GM12878 (cell line): ENCODE measurements around the gene GPI. TPM values are rescaled to one million over a fixed set of nuclear protein-coding genes. Genes with fewer than 3 reads are reported as not detected.

ENCODE experiments used
- ATAC-seq: fragments of 200-7000 bp; cut with Tn5 transposase; 3 replicates; pipeline ENCODE4 v1.9.1; 2020; ENCODE audit warnings: mild to moderate bottlenecking, moderate library complexity
- BruUV-seq: library from RNA; stranded (reverse); fragments of 400-500 nt; replicated peaks from 2 replicates; lab custom pipeline; 2021; lab: Mats Ljungman, UMichigan
- CTCF ChIA-PET: fragments of 300-600 bp; sonication (Branson Sonifier 250); formaldehyde crosslinking; extraction: SDS; loops from one replicate; lab custom pipeline; 2021; ENCODE audit warnings: inconsistent platforms; lab: Yijun Ruan, JAX
- POLR2A ChIA-PET: fragments of 350-600 bp; formaldehyde crosslinking; extraction: SDS; loops from one replicate; lab custom pipeline; 2021; ENCODE audit warnings: inconsistent platforms; lab: Charles Lee
- RAD21 ChIA-PET: fragments of 300-600 bp; sonication (Branson Sonifier 250); formaldehyde crosslinking; loops from one replicate; lab custom pipeline; 2023; ENCODE audit warnings: antibody characterized with exemption; ENCODE audit not compliant: unreplicated experiment; lab: Charles Lee
- SMC1A ChIA-PET: fragments of 300-600 bp; sonication (Branson Sonifier 250); formaldehyde crosslinking; loops from one replicate; lab custom pipeline; 2023; ENCODE audit not compliant: unreplicated experiment, uncharacterized antibody; lab: Charles Lee
- DNase-seq: peaks from one replicate; pipeline ENCODE4 v3.0.0-alpha.2; 2011; ENCODE audit warnings: low read depth, low spot score
- FAIRE-seq: peaks from 3 replicates; lab custom pipeline; 2011; peaks lifted over from hg19 to GRCh38; lab: Jason Lieb, UNC
- H2AFZ ChIP-seq: 2 replicates; pipeline ENCODE4 v1.6.0; 2011; ENCODE audit warnings: low read depth, low read length, control low read depth; ENCODE audit not compliant: control insufficient read depth
- H3K27ac ChIP-seq: 2 replicates; pipeline ENCODE4 v1.5.1; 2011; ENCODE audit warnings: control low read depth; ENCODE audit not compliant: control insufficient read depth, insufficient read depth
- H3K27me3 ChIP-seq, 2 experiments: replicated peaks in 1 of 2; 2 replicates each; pipeline versions ENCODE4 v1.6.0 to v1.6.1; 2011; ENCODE audit warnings: low read length in 1 of 2; ENCODE audit not compliant: control insufficient read depth in 2 of 2, insufficient read depth in 2 of 2
- H3K36me3 ChIP-seq, 2 experiments: 2 replicates each; pipeline ENCODE4 v1.5.1; 2011; ENCODE audit warnings: low read length in 1 of 2; ENCODE audit not compliant: control insufficient read depth in 2 of 2, insufficient read depth in 2 of 2
- H3K4me1 ChIP-seq: 2 replicates; pipeline ENCODE4 v1.6.1; 2011; ENCODE audit warnings: mild to moderate bottlenecking, low read length, moderate library complexity, mixed read lengths; ENCODE audit not compliant: control insufficient read depth, insufficient read depth
- H3K4me2 ChIP-seq: 2 replicates; pipeline ENCODE4 v1.6.0; 2011; ENCODE audit warnings: control low read depth; ENCODE audit not compliant: control insufficient read depth, insufficient read depth
- H3K4me3 ChIP-seq: fragments of 200-600 bp; sonication (generic); 2 replicates; pipeline ENCODE4 v1.5.1; 2016
- H3K79me2 ChIP-seq: 2 replicates; pipeline ENCODE4 v1.6.0; 2011; ENCODE audit warnings: low read length; ENCODE audit not compliant: control insufficient read depth, insufficient read depth
- H3K9ac ChIP-seq: 2 replicates; pipeline ENCODE4 v1.8.0; 2011; ENCODE audit warnings: low read length, control low read depth, mixed read lengths; ENCODE audit not compliant: control insufficient read depth, insufficient read depth
- H3K9me3 ChIP-seq: replicated peaks from 3 replicates; pipeline ENCODE4 v1.5.1; 2011; ENCODE audit warnings: mild to moderate bottlenecking, low read length; ENCODE audit not compliant: control insufficient read depth, insufficient read depth
- H4K20me1 ChIP-seq: 2 replicates; pipeline ENCODE4 v1.6.0; 2011; ENCODE audit not compliant: control insufficient read depth, insufficient read depth
- FOXK2 ChIP-seq: fragments of 450-650 bp; IDR thresholded peaks from 2 replicates; pipeline ENCODE4 v1.6.1; 2017; ENCODE audit warnings: mild to moderate bottlenecking, moderate library complexity
- HDAC6 ChIP-seq: fragments of 200-600 bp; sonication (generic); IDR thresholded peaks from one replicate; pipeline ENCODE4 v1.8.0; 2017; ENCODE audit warnings: antibody characterized with exemption; ENCODE audit not compliant: unreplicated experiment
- IRF4 ChIP-seq: IDR thresholded peaks from 2 replicates; pipeline ENCODE4 v1.6.1; 2011; ENCODE audit warnings: low read depth, low read length
- RELA ChIP-seq: fragments of 450-650 bp; IDR thresholded peaks from 2 replicates; pipeline ENCODE4 v1.8.0; 2014; ENCODE audit warnings: borderline replicate concordance; ENCODE audit not compliant: partially characterized antibody
- SREBF1 ChIP-seq: IDR thresholded peaks from 2 replicates; pipeline ENCODE4 v1.6.1; 2012; ENCODE audit warnings: mild to moderate bottlenecking, low read length
- STAT3 ChIP-seq: IDR thresholded peaks from 2 replicates; pipeline ENCODE4 v1.6.1; 2011; ENCODE audit warnings: low read depth, low read length, improper control_type of control experiment
- ZBTB11 ChIP-seq: fragments of 450-650 bp; formaldehyde crosslinking; IDR thresholded peaks from 2 replicates; pipeline ENCODE4 v1.5.0; 2022; ENCODE audit warnings: mild to moderate bottlenecking, missing genetic modification characterization
- ZBTB33 ChIP-seq: fragments of 450-650 bp; IDR thresholded peaks from 2 replicates; pipeline ENCODE4 v1.6.1; 2017; ENCODE audit warnings: mild to moderate bottlenecking
- ZBTB4 ChIP-seq: fragments of 450-650 bp; formaldehyde crosslinking; IDR thresholded peaks from 2 replicates; pipeline ENCODE4 v1.4.0; 2022; ENCODE audit warnings: mild to moderate bottlenecking, moderate library complexity
- ZSCAN29 ChIP-seq: fragments of 450-650 bp; IDR thresholded peaks from 2 replicates; pipeline ENCODE4 v1.6.1; 2017; ENCODE audit warnings: mild to moderate bottlenecking, moderate library complexity
- WGBS: methylation state at CpG from one replicate; pipeline ENCODE4 v1.1.6; 2016; ENCODE audit warnings: low lambda C conversion rate; ENCODE audit not compliant: insufficient replicate concordance, insufficient coverage; ENCODE audit errors: missing lambda C conversion rate; 5-methylcytosine and 5-hydroxymethylcytosine counted together
- in situ Hi-C: fragments of 300-500 bp; cut with MboI; formaldehyde crosslinking; loops from 9 replicates; pipeline ENCODE4 v1.14.3; 2018; ENCODE audit warnings: mixed read lengths
- intact Hi-C: fragments of 100-400 bp; cut with micrococcal nuclease; formaldehyde crosslinking; loops from one replicate; pipeline ENCODE4 v1.14.2; 2022; ENCODE audit not compliant: unreplicated experiment
- polyA plus RNA-seq, 11 experiments: library from polyadenylated mRNA; depleted of rRNA in 4 of 11; unstranded in 6 of 11; stranded (reverse) in 5 of 11; fragments of >200 nt; fragmentation: Nextera tagmentation in 4 of 11; fragmentation: Illumina TruSeq in 1 of 11; extraction: Ambion mirVana in 4 of 11; extraction: Trizol in 1 of 11; gene quantifications; 1 replicate in 1 of 11; 2 replicates in 10 of 11; pipeline versions ENCODE4 v1.2.1 to v1.2.3, GENCODE V29; 2011 to 2016; ENCODE audit warnings: inconsistent platforms in 2 of 11, missing spikeins in 2 of 11, low read depth in 1 of 11
- total RNA-seq, 4 experiments: library from RNA; depleted of rRNA in 3 of 4; stranded (reverse); fragments of >200 nt in 3 of 4; fragmentation: Illumina TruSeq in 1 of 4; extraction: Trizol in 1 of 4; gene quantifications; 2 replicates each; pipeline versions ENCODE4 v1.2.1 to v1.2.3, GENCODE V29; 2013 to 2021

GPI gene
- total and polyA plus RNA-seq, 10 of the 15 experiments (the other 5 are each of a cell fraction or from before 2014, with no cell fraction given): 124 to 400 (median 190) TPM

- TF ChIP-seq ZSCAN29 (no peak), STAT3 (no peak), RELA (no peak), IRF4 (no peak), ZBTB33 (no peak)
Observed at GRCh38 chr19:34325981-34326787, 38.8 kb upstream of the GPI start (continued).

GRCh38 chr19:34327851-34328250 lies 37.1 kb upstream of the GPI start:
- ChIA-PET CTCF (interaction anchor here (0.9 to 2.2 kb wide), 5 partner anchors 8 to 108 kb away, joined by 3 to 5 read pairs (median 3); no protein-coding TSS in a partner anchor), POLR2A (no interaction called here), RAD21 (no interaction called here)
- Histone ChIP-seq H3K27ac (no peak overlapping the region), H3K36me3 (peaks cover 3 to 10% of the 10 kb centered on the region in 2 experiments), H3K4me2 (no peak overlapping the region)
- FAIRE-seq: no peak
- in situ Hi-C loops: no loop called here
- TF ChIP-seq HDAC6: no peak
- no peak for TF ChIP-seq FOXK2
- TF ChIP-seq ZBTB4: no peak
- TF ChIP-seq SREBF1: no peak
- no peak for TF ChIP-seq ZBTB11
- TF ChIP-seq, all 136 proteins: peak for 0
- intact Hi-C loops: no loop called here
- Histone ChIP-seq H2AFZ (no peak overlapping the region), H3K27me3 (no peaks in the 10 kb centered on the region), H4K20me1 (no peaks in the 10 kb centered on the region), H3K9me3 (no peaks in the 10 kb centered on the region), H3K4me3 (no peak overlapping the region), H3K4me1 (no peaks in the 10 kb centered on the region), H3K79me2 (no peaks in the 10 kb centered on the region), H3K9ac (no peak overlapping the region)
- no TSS peak for BruUV-seq
- no peak for ATAC-seq
- 97% methylated on average over 15 of the region's 15 CpGs for WGBS
- SMC1A ChIA-PET: interaction anchor here (2.3 kb wide), 1 partner anchor 8 kb away, joined by 8 read pairs; no protein-coding TSS in a partner anchor
- no peak for DNase-seq
